ENCODE measurements around the gene MFSD6L.
"Not testable (repeated sequence)": the region's sequence is repeated elsewhere in the genome, so short reads cannot be mapped to it uniquely, and the experiment has no call there.

The MFSD6L gene

DNA sequence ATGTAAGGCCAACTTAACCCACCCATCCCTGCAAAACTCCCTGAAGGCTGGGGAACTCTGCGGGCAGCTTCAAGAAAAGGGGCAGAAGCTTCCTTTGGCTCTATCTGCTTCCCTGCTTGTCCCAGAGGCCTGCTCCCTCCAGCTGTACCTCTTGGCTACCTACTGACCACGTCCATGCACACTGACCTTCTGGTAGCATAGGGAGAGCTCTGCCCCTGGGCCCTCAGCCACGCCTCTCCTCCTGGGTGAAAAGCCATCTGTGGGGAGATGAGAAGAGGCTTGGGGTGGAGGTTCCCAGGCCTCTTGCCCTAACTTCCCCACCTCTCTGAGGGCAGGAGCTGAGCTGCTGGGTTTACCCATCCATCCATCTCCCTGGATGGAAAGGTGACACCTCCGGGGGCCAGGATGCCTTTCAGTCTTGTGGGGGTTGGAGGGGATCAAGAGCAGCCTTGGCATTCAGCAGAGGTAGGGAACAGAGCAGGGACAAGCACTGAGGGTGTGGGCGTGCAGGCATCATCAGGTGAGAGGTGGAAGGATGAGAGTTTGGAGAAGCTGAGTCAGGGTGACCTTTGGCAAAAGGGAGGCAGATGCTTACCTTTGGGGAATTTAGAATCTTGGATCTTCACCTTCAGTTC lies 23.4 kb upstream of the MFSD6L start:
- Histone ChIP-seq H3K27ac (ENCODE audit: low read depth, low read length) (no peak overlapping the region), H3K27me3 (ENCODE audit: control insufficient read depth in 1 of 2, insufficient read depth in 2 of 2, low read length in 2 of 2) (no peaks in the 10 kb centered on the region), H3K4me3 (ENCODE audit: low read depth in 1 of 2, low read length in 2 of 2) (no peak overlapping the region), H3K36me3 (ENCODE audit: insufficient read depth, low read length) (no peaks in the 10 kb centered on the region), H3K9me3 (ENCODE audit: low read length) (no peaks in the 10 kb centered on the region), H3K9ac (ENCODE audit: low read length) (no peak overlapping the region), H3K4me1 (ENCODE audit: insufficient read depth, low read length) (no peaks in the 10 kb centered on the region)

DNA sequence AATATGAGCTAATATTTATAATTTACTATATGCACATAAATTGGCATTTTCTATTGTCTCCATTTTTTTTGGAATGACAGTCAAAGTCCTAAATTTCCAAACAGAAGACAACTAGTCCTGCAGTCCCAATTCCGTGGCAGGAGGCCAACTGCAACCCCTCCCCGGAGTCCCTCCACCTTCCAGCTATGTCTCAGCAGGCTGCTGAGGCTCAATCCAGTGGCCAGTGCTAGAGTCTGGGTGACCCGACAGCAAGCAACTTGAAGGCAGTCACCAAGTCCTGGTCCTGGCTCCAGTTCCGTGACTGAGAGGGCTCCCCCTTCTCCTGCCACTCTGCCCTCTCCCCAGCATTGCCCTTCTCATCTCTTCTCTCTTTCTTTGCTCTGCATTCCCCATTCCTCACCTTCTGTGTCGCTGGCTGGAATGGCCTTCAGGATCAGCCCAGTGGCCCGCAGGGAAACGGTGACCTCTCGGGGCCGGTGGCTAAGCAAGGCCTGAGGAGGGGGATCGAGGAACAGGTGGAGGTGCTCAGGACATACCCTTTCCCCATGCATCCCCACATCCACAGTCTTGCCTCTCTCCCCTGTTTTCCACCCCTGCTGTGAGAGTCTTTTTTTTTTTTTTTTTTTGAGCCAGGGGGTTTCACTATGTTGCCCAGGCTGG lies 22.4 kb upstream of the MFSD6L start:
- Histone ChIP-seq H3K36me3 (ENCODE audit: insufficient read depth, low read length) (no peaks in the 10 kb centered on the region), H3K27ac (ENCODE audit: low read depth, low read length) (no peak overlapping the region), H3K27me3 (ENCODE audit: control insufficient read depth in 1 of 2, insufficient read depth in 2 of 2, low read length in 2 of 2) (no peaks in the 10 kb centered on the region), H3K9ac (ENCODE audit: low read length) (no peak overlapping the region), H3K4me3 (ENCODE audit: low read depth in 1 of 2, low read length in 2 of 2) (no peak overlapping the region), H3K4me1 (ENCODE audit: insufficient read depth, low read length) (no peaks in the 10 kb centered on the region), H3K9me3 (ENCODE audit: low read length) (no peaks in the 10 kb centered on the region)

DNA sequence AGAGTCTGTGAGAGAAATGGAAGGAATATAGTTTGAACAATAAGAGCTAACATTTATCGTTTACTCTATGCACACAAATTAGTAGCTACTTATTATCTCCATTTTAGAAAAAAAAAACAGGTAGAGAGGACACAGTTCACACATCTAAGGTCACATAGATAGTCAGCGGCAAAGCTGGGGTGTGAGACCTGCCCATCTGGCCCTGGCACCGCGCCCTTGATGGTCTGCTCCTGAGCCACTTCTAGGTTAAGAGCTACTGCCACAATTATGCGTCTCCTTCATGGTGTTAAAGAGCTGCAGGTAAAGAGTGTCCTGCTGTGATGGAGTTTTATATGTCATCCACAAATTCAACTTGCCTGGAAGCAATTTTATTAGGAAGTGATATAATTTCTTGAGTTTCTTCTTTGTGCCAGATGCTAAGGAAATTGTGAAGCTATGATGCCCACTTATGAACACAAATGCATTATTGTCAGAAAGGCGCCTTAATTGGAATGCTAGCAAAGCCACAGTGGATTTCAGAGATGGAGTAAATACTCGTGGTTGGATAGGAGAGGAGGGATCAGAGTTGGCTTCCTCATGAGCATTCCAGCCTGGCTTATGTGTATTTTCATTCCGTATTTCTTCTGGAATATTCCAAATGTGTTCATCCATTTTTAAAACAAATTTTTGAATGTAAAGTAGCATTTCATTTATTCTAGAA lies 21.3 kb upstream of the MFSD6L start:
- Histone ChIP-seq H3K4me1 (ENCODE audit: insufficient read depth, low read length) (no peaks in the 10 kb centered on the region), H3K36me3 (ENCODE audit: insufficient read depth, low read length) (no peaks in the 10 kb centered on the region), H3K27me3 (ENCODE audit: control insufficient read depth in 1 of 2, insufficient read depth in 2 of 2, low read length in 2 of 2) (no peaks in the 10 kb centered on the region), H3K27ac (ENCODE audit: low read depth, low read length) (no peak overlapping the region), H3K9me3 (ENCODE audit: low read length) (no peaks in the 10 kb centered on the region), H3K4me3 (ENCODE audit: low read depth in 1 of 2, low read length in 2 of 2) (no peak overlapping the region), H3K9ac (ENCODE audit: low read length) (no peak overlapping the region)

DNA sequence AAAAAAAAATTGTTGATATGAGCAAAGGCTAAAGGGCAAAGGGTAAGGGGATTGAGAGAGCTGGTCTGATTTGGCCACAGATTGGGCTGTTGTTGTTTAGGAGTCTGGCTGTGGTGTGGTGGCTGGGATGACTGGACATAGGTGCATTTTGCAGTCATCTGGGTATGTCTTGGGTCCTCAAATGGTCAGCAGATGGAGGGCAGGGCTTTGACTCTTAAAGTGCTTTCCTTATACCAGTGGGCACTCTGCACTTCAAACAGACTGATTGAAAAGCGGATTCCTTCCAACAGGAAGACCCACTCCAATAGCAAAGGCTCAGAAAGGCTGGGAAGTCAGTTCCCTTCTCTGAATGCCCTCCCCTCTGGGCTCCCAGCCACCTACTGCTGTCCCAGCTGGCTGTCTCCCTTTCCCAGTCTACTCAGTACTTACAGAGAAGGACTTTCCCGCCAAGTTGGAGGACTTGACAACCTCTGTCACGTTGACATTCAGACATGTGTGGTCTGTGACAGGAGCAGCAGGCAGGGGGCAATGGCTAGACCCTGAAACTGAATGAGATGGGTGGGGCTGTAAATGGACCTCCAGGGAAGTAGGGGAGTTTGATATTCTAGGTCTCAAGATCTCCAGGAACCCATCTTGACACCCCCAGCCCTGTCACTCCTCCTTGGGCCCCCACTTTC lies 19.6 kb upstream of the MFSD6L start:
- Histone ChIP-seq H3K9ac (ENCODE audit: low read length) (no peak overlapping the region), H3K27me3 (ENCODE audit: control insufficient read depth in 1 of 2, insufficient read depth in 2 of 2, low read length in 2 of 2) (no peaks in the 10 kb centered on the region), H3K4me3 (ENCODE audit: low read depth in 1 of 2, low read length in 2 of 2) (no peak overlapping the region), H3K4me1 (ENCODE audit: insufficient read depth, low read length) (no peaks in the 10 kb centered on the region), H3K36me3 (ENCODE audit: insufficient read depth, low read length) (no peaks in the 10 kb centered on the region), H3K9me3 (ENCODE audit: low read length) (no peaks in the 10 kb centered on the region), H3K27ac (ENCODE audit: low read depth, low read length) (no peak overlapping the region)

DNA sequence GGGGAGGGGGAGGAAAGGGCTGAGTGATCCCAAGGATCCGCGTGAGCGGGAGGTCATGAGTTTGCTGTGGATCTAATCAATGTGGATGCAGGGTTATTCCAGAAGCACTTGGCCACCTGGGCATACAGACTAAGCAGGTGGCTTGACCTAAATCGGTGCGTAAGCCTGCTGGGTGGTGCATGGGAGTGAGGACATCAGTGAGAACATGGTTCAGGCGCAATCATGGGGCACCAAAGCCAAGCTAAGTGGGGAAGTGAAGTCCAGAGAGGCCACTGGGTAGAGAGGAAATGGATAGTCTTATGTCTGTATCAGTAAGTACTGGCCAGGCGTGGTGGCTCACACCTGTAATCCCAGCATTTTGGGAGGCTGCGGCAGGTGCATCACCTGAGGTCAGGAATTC lies 18.9 kb upstream of the MFSD6L start:
- Histone ChIP-seq H3K27ac (ENCODE audit: low read depth, low read length) (no peak overlapping the region), H3K4me1 (ENCODE audit: insufficient read depth, low read length) (no peaks in the 10 kb centered on the region), H3K36me3 (ENCODE audit: insufficient read depth, low read length) (no peaks in the 10 kb centered on the region), H3K9me3 (ENCODE audit: low read length) (no peaks in the 10 kb centered on the region), H3K27me3 (ENCODE audit: control insufficient read depth in 1 of 2, insufficient read depth in 2 of 2, low read length in 2 of 2) (no peaks in the 10 kb centered on the region), H3K4me3 (ENCODE audit: low read depth in 1 of 2, low read length in 2 of 2) (no peak overlapping the region), H3K9ac (ENCODE audit: low read length) (no peak overlapping the region)

DNA sequence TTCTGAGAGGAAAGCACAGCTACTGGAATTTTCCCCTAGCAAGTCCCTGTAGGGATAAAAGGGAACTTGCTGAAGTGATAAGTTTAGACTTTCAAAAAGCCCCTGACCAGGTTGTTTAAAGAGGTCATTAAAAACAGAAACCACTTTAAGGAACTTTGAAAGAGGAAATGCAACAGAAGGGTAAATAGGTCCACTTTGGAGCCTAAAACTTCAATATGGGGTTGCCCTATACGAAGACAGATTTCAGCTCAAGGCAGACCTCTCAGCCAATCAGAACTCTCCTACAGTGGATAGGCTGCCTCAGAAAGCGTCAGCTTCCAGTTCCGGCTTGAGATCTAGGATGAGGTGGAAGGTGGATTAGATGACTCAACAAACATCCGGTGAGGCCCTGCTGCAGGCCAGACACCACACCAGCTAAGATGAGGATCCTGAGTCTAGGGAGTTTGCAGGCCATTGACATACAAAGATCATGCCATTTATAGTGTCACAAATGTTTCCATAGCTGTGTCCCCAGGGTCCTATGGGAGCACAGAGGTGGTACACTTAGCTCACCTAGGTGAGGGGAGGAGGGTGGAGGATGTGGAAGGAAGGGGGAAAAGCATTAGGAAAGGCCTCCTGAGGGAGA lies 7.9 kb upstream of the MFSD6L start:
- Histone ChIP-seq H3K9me3 (ENCODE audit: low read length) (no peaks in the 10 kb centered on the region), H3K4me3 (ENCODE audit: low read depth in 1 of 2, low read length in 2 of 2) (no peak overlapping the region), H3K27me3 (ENCODE audit: control insufficient read depth in 1 of 2, insufficient read depth in 2 of 2, low read length in 2 of 2) (no peaks in the 10 kb centered on the region), H3K9ac (ENCODE audit: low read length) (no peak overlapping the region), H3K36me3 (ENCODE audit: insufficient read depth, low read length) (no peaks in the 10 kb centered on the region), H3K27ac (ENCODE audit: low read depth, low read length) (no peak overlapping the region), H3K4me1 (ENCODE audit: insufficient read depth, low read length) (no peaks in the 10 kb centered on the region)

DNA sequence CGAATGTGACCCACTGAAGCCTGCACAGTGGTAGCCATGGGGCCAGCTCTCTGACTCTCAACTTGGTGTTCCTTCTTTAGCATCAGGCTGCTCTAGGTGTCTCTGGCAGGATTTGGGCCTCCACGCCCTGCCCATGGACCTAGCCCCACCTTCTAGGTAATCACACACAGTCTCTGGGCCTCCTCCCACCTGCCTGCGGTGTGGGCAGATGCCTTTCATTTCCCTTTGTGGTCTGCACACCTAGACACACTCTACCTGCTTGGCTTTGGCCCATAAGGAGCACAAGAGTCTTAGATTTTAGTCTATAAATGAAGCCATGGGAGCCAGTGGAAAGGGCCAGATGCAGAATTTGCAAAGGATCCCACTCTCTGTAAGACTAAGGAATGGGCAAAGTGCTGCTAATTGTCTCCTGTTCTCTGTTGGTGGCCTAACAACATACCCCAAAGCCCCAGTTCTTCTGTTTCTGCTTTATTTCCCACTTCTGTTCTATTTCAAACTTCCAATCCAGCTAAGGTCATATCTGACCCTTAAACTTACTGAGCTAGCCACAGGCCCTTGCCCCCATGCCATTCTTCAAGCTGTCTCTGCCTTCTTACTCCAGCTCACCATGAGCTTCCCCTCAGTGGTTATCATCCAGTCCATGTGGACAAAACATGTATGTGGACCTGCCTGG lies 7.2 kb upstream of the MFSD6L start:
- no peaks in the 10 kb centered on the region for H3K36me3 ChIP-seq (ENCODE audit: insufficient read depth, low read length)
- no peak overlapping the region for H3K9ac ChIP-seq (ENCODE audit: low read length)
- no peaks in the 10 kb centered on the region for H3K27me3 ChIP-seq (ENCODE audit: control insufficient read depth in 1 of 2, insufficient read depth in 2 of 2, low read length in 2 of 2)
- H3K9me3 ChIP-seq (ENCODE audit: low read length) = no peaks in the 10 kb centered on the region
- H3K4me3 ChIP-seq (ENCODE audit: low read depth in 1 of 2, low read length in 2 of 2) = no peak overlapping the region
- no peak overlapping the region for H3K27ac ChIP-seq (ENCODE audit: low read depth, low read length)
- H3K4me1 ChIP-seq (ENCODE audit: insufficient read depth, low read length) = no peaks in the 10 kb centered on the region

DNA sequence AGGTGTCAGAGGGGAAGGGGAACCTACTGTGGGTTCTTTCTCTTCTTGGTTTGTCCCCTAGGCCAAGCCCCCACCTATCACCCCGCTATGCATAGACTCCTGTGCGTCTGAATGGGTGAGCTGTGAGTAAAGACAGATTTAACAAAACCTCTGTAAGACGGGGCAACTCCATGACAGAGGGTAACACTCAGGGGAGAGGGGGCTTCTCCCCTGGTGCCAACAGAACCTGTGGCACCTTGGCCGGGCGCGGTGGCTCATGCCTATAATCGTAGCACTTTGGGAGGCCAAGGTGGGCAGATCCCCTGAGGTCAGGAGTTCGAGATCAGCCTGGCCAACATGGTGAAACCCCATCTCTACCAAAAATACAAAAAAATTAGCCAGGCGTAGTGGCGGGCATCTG lies 6.2 kb upstream of the MFSD6L start:
- H3K27me3 ChIP-seq (ENCODE audit: control insufficient read depth in 1 of 2, insufficient read depth in 2 of 2, low read length in 2 of 2); H3K27ac ChIP-seq (ENCODE audit: low read depth, low read length); H3K4me1 ChIP-seq (ENCODE audit: insufficient read depth, low read length); H3K36me3 ChIP-seq (ENCODE audit: insufficient read depth, low read length); H3K9me3 ChIP-seq (ENCODE audit: low read length); H3K9ac ChIP-seq (ENCODE audit: low read length); H3K4me3 ChIP-seq (ENCODE audit: low read depth in 1 of 2, low read length in 2 of 2): not testable (repeated sequence)

DNA sequence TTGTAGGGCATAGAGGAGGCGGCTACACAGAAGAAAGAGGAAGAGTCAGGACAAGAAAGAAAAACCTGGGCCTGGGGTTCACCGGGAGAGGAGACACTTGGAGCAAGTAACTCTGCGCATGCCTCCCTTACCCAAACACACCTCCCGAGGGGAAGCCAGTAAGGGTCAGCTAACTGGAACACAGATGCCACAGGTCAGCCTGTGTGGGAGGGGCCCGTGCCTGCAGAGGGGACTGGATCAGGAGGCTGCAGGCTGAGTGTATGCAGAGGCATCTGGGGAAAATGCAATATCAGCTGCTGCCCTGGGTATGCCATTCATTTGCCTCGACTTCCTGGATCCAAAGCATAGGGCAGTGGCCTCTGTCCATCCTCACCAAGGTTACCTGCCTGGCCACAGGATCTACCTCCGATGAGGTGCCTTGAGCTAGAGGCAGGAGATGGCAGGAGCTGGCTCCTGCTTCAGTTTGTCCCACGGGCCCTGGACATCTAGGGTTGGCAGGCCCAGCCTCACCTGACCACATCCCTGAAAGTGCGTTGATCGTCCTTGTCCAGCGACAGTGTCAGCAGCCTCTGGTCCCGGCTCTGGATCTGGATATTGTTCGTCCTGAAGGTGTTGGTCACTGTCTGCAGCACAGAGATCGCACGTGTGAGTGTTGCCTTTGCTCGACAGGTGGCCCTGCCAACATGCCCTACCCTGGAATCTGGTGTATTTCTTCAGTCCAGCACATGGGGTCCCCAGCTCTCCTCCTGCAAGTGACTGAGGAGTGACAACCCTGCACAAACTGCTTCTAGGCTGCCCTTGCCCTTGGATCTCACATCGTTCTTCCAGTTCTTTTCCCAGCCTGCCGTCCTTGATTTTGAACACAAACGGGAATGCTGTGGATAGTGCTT lies 4.6 kb upstream of the MFSD6L start:
- H3K4me3 ChIP-seq (ENCODE audit: low read depth in 1 of 2, low read length in 2 of 2) = no peak overlapping the region
- no peaks in the 10 kb centered on the region for H3K4me1 ChIP-seq (ENCODE audit: insufficient read depth, low read length)
- peaks cover 0 to 9% of the 10 kb centered on the region in 2 donors for H3K27me3 ChIP-seq (ENCODE audit: control insufficient read depth in 1 of 2, insufficient read depth in 2 of 2, low read length in 2 of 2)
- H3K27ac ChIP-seq (ENCODE audit: low read depth, low read length) = no peak overlapping the region
- no peaks in the 10 kb centered on the region for H3K9me3 ChIP-seq (ENCODE audit: low read length)
- H3K9ac ChIP-seq (ENCODE audit: low read length) = no peak overlapping the region
- no peaks in the 10 kb centered on the region for H3K36me3 ChIP-seq (ENCODE audit: insufficient read depth, low read length)

DNA sequence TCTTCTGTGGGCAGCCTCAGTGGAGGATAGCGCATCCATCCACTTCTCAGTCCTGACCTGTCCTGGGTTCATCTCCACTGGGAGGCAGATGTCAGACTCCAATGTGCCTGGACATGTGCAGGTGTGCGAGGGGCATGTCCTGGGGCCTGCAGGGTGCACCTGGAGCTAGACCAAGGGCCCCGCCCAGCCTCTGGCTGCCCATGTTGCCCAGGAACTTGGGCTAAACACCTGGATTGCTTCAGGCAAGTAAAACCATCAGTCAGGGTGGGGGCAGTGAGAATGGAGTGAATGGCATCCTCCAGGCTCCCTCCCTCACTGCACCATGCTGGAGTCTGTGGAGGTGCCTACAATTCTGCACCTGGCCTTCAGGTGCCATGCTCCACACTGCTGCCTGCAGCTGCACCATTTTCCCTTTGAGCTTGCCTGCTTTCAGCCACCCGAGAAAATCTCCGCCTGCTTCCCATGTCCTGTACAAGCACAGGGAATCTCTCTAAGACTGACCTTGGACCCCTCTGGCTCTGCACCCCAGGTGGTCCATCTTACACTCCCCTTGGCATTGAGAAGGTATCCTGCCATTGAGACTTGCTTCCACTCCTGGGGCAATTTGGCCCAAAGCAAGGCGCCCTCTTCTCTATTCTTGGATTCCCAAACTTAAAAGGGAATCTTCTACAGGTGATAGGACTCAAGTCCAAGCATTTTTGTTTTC lies 2.1 kb upstream of the MFSD6L start:
- no peak overlapping the region for H3K27ac ChIP-seq (ENCODE audit: low read depth, low read length)
- H3K9me3 ChIP-seq (ENCODE audit: low read length) = no peaks in the 10 kb centered on the region
- H3K36me3 ChIP-seq (ENCODE audit: insufficient read depth, low read length) = no peaks in the 10 kb centered on the region
- no peak overlapping the region for H3K9ac ChIP-seq (ENCODE audit: low read length)
- no peak overlapping the region for H3K4me3 ChIP-seq (ENCODE audit: low read depth in 1 of 2, low read length in 2 of 2)
- H3K4me1 ChIP-seq (ENCODE audit: insufficient read depth, low read length) = no peaks in the 10 kb centered on the region
- peaks cover 0 to 18% of the 10 kb centered on the region in 2 donors for H3K27me3 ChIP-seq (ENCODE audit: control insufficient read depth in 1 of 2, insufficient read depth in 2 of 2, low read length in 2 of 2)

All from muscle layer of colon (tissue), 2 donors.